ENCODE data around the gene STAT2.

Gene STAT2

DNA sequence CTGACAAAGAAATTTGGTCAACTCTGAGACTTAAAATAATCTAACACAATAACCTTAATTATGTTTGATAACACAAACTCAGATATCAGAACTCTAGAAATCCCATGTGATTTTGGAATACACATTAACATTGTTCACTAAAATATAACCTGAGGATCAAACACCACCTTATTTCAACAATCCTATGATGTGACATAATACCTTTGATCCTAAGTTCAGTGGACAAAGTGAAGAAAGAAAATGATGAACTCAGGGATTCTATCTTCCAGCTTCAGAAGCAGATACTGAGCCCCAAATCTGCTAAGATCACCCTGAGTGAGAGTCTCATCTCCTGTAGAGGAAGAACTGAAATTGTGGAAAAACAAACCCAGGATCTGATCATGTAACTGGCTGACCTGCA lies 38.4 kb upstream of the STAT2 start:
- no peaks in the 10 kb centered on the region for H4K20me1 ChIP-seq (ENCODE audit: insufficient read depth, low read length)
- H3K9me3 ChIP-seq (ENCODE audit: insufficient read depth, low read length): no peaks in the 10 kb centered on the region
- no peaks in the 10 kb centered on the region for H3K4me1 ChIP-seq (ENCODE audit: low read length)
- H3K9ac ChIP-seq (ENCODE audit: low read length): no peak overlapping the region
- TF ChIP-seq EZH2phosphoT487 (IDR thresholded peaks at IDR 0.05; ENCODE audit: low read depth): no peak
- TF ChIP-seq, protein P1, sequence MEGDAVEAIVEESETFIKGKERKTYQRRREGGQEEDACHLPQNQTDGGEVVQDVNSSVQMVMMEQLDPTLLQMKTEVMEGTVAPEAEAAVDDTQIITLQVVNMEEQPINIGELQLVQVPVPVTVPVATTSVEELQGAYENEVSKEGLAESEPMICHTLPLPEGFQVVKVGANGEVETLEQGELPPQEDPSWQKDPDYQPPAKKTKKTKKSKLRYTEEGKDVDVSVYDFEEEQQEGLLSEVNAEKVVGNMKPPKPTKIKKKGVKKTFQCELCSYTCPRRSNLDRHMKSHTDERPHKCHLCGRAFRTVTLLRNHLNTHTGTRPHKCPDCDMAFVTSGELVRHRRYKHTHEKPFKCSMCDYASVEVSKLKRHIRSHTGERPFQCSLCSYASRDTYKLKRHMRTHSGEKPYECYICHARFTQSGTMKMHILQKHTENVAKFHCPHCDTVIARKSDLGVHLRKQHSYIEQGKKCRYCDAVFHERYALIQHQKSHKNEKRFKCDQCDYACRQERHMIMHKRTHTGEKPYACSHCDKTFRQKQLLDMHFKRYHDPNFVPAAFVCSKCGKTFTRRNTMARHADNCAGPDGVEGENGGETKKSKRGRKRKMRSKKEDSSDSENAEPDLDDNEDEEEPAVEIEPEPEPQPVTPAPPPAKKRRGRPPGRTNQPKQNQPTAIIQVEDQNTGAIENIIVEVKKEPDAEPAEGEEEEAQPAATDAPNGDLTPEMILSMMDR (IDR thresholded peaks at IDR 0.05; ENCODE audit: low read depth, low read length): no peak
- no peak overlapping the region for H3K4me3 ChIP-seq (ENCODE audit: low read length)
- no peaks in the 10 kb centered on the region for H3K27me3 ChIP-seq (ENCODE audit: low read depth, low read length)
- H2AFZ ChIP-seq (ENCODE audit: low read depth, low read length): no peak overlapping the region
- H3K36me3 ChIP-seq (replicated peaks; ENCODE audit: low read depth, low read length): no peaks in the 10 kb centered on the region
- H3K4me2 ChIP-seq (ENCODE audit: low read length): no peak overlapping the region
- H3K79me2 ChIP-seq (ENCODE audit: low read length): no peaks in the 10 kb centered on the region
- no peak overlapping the region for H3K27ac ChIP-seq (ENCODE audit: low read length)

DNA sequence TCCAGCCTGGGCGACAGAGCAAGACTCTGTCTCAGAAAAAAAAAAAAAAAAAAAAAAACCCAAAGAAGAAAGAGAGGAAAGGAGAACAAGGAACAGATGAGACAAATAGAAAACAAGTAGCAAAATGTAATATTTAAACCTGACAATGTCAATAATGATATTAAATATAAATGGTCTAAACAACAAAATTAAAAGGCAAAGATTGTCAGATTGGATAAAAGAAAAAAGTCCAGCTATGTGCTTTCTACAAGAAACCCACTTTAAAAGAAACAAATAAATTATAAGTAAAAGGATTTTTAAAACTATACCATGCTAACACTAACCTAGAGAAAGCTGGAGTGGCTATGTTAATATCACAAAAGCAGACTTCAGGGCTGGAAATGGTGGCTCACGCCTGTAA lies 32.4 kb upstream of the STAT2 start:
- H3K9me3 ChIP-seq (ENCODE audit: insufficient read depth, low read length): no peaks in the 10 kb centered on the region
- TF ChIP-seq, protein P1 (IDR thresholded peaks at IDR 0.05; ENCODE audit: low read depth, low read length): no peak
- TF ChIP-seq EZH2phosphoT487 (IDR thresholded peaks at IDR 0.05; ENCODE audit: low read depth): no peak

DNA sequence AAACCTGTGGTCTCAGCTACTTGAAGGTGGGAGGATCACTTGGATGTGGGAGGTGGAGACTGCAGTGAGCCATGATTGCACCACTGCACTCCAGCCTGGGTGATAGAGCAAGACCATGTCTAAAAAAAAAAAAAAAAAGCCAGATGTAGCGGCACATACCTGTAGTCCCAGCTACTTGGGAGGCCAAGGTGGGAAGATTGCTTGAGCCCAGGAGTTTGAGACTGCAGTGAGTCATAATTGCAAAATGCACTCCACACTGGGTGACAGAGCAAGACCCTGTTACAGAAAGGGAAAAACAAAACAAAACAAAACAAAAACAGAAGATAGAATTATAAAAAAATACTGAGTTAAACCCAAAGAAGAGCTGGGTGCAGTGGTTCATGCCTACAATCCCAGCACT lies 31.8 kb upstream of the STAT2 start:
- no peaks in the 10 kb centered on the region for H3K4me1 ChIP-seq (ENCODE audit: low read length)
- H3K4me2 ChIP-seq (ENCODE audit: low read length): no peak overlapping the region
- no peak for TF ChIP-seq EZH2phosphoT487 (IDR thresholded peaks at IDR 0.05; ENCODE audit: low read depth)
- TF ChIP-seq, protein P1 (IDR thresholded peaks at IDR 0.05; ENCODE audit: low read depth, low read length): no peak
- H3K9me3 ChIP-seq (ENCODE audit: insufficient read depth, low read length): no peaks in the 10 kb centered on the region
- H3K4me3 ChIP-seq (ENCODE audit: low read length): no peak overlapping the region
- no peaks in the 10 kb centered on the region for H3K27me3 ChIP-seq (ENCODE audit: low read depth, low read length)
- H4K20me1 ChIP-seq (ENCODE audit: insufficient read depth, low read length): no peaks in the 10 kb centered on the region
- no peaks in the 10 kb centered on the region for H3K36me3 ChIP-seq (replicated peaks; ENCODE audit: low read depth, low read length)
- H2AFZ ChIP-seq (ENCODE audit: low read depth, low read length): no peak overlapping the region
- no peak overlapping the region for H3K27ac ChIP-seq (ENCODE audit: low read length)
- no peak overlapping the region for H3K9ac ChIP-seq (ENCODE audit: low read length)
- H3K79me2 ChIP-seq (ENCODE audit: low read length): no peaks in the 10 kb centered on the region

More for the DNA sequence above, 32.4 kb upstream of the STAT2 start:
- Histone ChIP-seq H2AFZ (ENCODE audit: low read depth, low read length) (no peak overlapping the region), H3K4me3 (ENCODE audit: low read length) (no peak overlapping the region), H3K4me1 (ENCODE audit: low read length) (no peaks in the 10 kb centered on the region), H4K20me1 (ENCODE audit: insufficient read depth, low read length) (no peaks in the 10 kb centered on the region), H3K79me2 (ENCODE audit: low read length) (no peaks in the 10 kb centered on the region), H3K4me2 (ENCODE audit: low read length) (no peak overlapping the region), H3K9ac (ENCODE audit: low read length) (no peak overlapping the region), H3K27me3 (ENCODE audit: low read depth, low read length) (no peaks in the 10 kb centered on the region), H3K27ac (ENCODE audit: low read length) (no peak overlapping the region), H3K36me3 (replicated peaks; ENCODE audit: low read depth, low read length) (no peaks in the 10 kb centered on the region)

DNA sequence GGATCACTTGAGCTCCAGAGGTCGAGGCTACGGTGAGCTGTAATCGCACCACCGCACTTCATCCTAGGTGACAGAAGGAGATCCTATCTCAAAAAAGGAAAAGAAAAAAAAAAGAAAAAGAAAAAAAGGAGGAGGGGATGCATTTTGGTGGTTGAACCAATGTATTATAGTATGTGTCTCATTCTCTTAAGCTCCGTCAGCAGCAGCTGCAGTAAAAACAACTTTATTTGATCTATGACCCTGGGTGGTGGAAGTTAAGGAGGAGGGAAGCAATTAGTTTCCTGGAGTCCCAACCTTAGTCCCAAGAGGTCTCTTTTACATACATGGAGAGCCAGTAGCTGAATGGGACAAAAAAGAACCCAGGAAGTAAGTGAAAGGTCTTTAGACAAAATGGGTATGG lies 29.5 kb upstream of the STAT2 start:
- Histone ChIP-seq H2AFZ (ENCODE audit: low read depth, low read length) (0 out of 2 replicates have a peak overlapping the region, but pooled peaks have one; percentile 21), H3K27ac (ENCODE audit: low read length) (no peak overlapping the region), H3K4me1 (ENCODE audit: low read length) (no peaks in the 10 kb centered on the region), H3K36me3 (replicated peaks; ENCODE audit: low read depth, low read length) (no peaks in the 10 kb centered on the region), H4K20me1 (ENCODE audit: insufficient read depth, low read length) (no peaks in the 10 kb centered on the region), H3K9ac (ENCODE audit: low read length) (no peak overlapping the region), H3K4me2 (ENCODE audit: low read length) (no peak overlapping the region), H3K4me3 (ENCODE audit: low read length) (no peak overlapping the region), H3K79me2 (ENCODE audit: low read length) (no peaks in the 10 kb centered on the region), H3K27me3 (ENCODE audit: low read depth, low read length) (no peaks in the 10 kb centered on the region), H3K9me3 (ENCODE audit: insufficient read depth, low read length) (no peaks in the 10 kb centered on the region)
- TF ChIP-seq, protein P1 (IDR thresholded peaks at IDR 0.05; ENCODE audit: low read depth, low read length): no peak
- TF ChIP-seq EZH2phosphoT487 (IDR thresholded peaks at IDR 0.05; ENCODE audit: low read depth): no peak
